Activated naive CD4-positive, alpha-beta T cell treated with anti-CD3 and anti-CD28 coated beads for 36 hours (primary cell): ENCODE measurements around the gene ALDH7A1. TPM values are rescaled to one million over a fixed set of nuclear protein-coding genes. Genes with fewer than 3 reads are reported as not detected.

Experiments
- CTCF ChIA-PET: fragments of 350-600 bp; sonication (Branson Sonifier 250); formaldehyde crosslinking; loops from one replicate; lab custom pipeline; 2021; ENCODE audit warnings: antibody characterized with exemption; lab: Charles Lee
- DNase-seq: peaks from one replicate; pipeline ENCODE4 v3.0.0-alpha.2; 2020
- H3K27ac Mint-ChIP-seq: one replicate; pipeline ENCODE4 v1.8.0; 2021; ENCODE audit warnings: mild to moderate bottlenecking, mixed read lengths
- H3K27me3 Mint-ChIP-seq: one replicate; pipeline ENCODE4 v1.8.0; 2021; ENCODE audit warnings: low read depth, mixed read lengths
- H3K36me3 Mint-ChIP-seq: one replicate; pipeline ENCODE4 v1.8.0; 2021; ENCODE audit warnings: low read depth, mixed read lengths
- H3K4me1 Mint-ChIP-seq: one replicate; pipeline ENCODE4 v1.8.0; 2021; ENCODE audit warnings: low read depth, mixed read lengths
- H3K4me3 Mint-ChIP-seq: one replicate; pipeline ENCODE4 v1.8.0; 2021; ENCODE audit warnings: mild to moderate bottlenecking, moderate library complexity, mixed read lengths
- H3K9me3 Mint-ChIP-seq: one replicate; pipeline ENCODE4 v1.8.0; 2021; ENCODE audit warnings: mixed read lengths
- intact Hi-C: fragments of 100-400 bp; cut with micrococcal nuclease; formaldehyde crosslinking; loops from one replicate; pipeline ENCODE4 v1.15.1; 2023
- total RNA-seq, 2 experiments: library from RNA; stranded (reverse); gene quantifications; one replicate each; pipeline ENCODE4 v1.2.3, GENCODE V29; 2021

The ALDH7A1 gene
- total RNA-seq, 2 experiments from 2014 or later = 10.3 to 11.3 TPM

DNA sequence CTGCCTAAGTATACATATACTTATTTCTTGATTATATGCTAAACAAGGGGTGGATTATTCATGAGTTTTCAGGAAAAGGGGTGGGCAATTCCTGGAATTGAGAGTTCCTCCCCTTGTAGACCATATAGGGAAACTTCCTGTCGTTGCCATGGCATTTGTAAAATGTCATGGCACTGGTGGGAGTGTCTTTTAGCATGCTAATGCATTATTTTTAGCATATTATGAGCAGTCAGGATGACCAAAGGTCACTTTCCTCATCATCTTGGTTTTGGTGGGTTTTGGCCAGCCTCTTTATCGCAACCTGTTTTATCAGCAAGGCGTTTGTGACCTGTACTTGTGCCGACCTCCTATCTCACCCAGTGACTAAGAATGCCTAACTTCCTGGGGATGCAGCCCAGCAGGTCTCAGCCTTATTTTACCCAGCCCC lies 80.9 kb downstream of the ALDH7A1 start:
- Mint-ChIP-seq H3K27ac (no peak overlapping the region), H3K36me3 (no peaks in the 10 kb centered on the region), H3K4me1 (peaks cover 20% of the 10 kb centered on the region), H3K9me3 (no peaks in the 10 kb centered on the region), H3K4me3 (no peak overlapping the region), H3K27me3 (no peaks in the 10 kb centered on the region)
- CTCF ChIA-PET = no interaction called here
- intact Hi-C loops = no loop called here
- no peak for DNase-seq

DNA sequence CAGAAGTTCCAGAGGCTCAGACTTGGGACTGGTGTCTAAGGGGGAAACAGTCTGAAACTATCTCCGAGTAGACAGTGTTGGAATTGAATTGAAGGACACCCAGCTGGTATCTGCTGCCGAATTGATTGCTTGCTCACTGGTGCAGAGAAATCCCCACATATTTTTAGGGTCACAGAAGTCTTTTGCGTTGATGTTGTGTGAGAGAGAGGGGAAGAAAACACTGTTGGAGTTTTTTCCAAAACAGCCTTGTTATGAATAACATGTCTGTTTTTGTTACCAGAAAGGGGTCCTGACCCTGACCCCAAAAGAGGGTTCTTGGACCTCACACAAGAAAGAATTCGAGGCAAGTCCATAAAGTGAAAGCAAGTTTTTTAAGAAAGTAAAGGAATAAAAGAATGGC lies 81.3 kb downstream of the ALDH7A1 start:
- no peak for DNase-seq
- no peaks in the 10 kb centered on the region for H3K36me3 Mint-ChIP-seq
- no peaks in the 10 kb centered on the region for H3K27me3 Mint-ChIP-seq
- intact Hi-C loops = no loop called here
- H3K9me3 Mint-ChIP-seq = no peaks in the 10 kb centered on the region
- H3K4me3 Mint-ChIP-seq = no peak overlapping the region
- CTCF ChIA-PET = interaction anchor here (1.0 kb wide), 1 partner anchor 25 kb away, joined by 3 read pairs; no protein-coding TSS in a partner anchor
- H3K27ac Mint-ChIP-seq = no peak overlapping the region
- peaks cover 24% of the 10 kb centered on the region for H3K4me1 Mint-ChIP-seq

DNA sequence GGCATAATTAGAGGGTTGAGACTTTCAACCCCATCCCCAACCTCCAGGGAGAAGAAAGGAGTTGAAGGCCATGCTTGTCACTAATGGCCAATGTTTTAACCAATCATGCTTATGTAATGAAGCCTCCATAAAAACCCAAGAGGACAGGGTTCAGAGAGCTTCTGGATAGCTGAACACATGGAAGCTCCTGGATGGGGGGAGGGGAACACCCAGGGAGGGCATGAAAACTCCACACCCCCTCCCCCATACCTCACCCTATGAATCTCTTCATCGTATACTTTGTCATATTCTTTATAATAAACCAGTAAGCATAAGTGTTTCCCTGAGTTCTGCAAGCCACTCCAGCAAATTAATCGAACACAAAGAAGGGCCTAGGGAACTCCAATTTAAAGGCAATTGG lies 81.7 kb downstream of the ALDH7A1 start:
- CTCF ChIA-PET = interaction anchor here (0.8 to 2.0 kb wide), 3 partner anchors 13 to 157 kb away, joined by 3 to 15 read pairs (median 4); no protein-coding TSS in a partner anchor
- intact Hi-C loops = no loop called here
- DNase-seq = no peak
- Mint-ChIP-seq H3K4me1 (peaks cover 28% of the 10 kb centered on the region), H3K36me3 (no peaks in the 10 kb centered on the region), H3K4me3 (no peak overlapping the region), H3K27ac (no peak overlapping the region), H3K27me3 (no peaks in the 10 kb centered on the region), H3K9me3 (no peaks in the 10 kb centered on the region)

DNA sequence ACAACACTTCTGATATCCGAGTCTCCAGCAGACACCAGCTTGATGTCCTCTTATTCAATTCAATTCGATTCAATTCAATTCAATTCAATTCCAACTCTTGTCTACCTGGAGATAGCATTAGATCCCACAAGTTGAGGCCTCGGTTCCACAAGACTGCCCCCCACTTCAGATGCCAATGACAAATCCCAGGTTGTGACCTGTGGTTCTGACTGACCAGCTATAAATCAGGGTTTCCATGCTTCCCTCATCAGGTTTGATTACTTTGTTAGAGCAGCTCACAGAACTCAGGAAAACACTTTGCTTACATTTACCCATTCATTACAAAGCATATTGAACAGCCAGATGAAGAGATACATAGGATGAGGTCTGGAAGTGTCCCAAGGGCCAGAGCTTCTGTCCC lies 82.6 kb downstream of the ALDH7A1 start:
- intact Hi-C loops = no loop called here
- no peaks in the 10 kb centered on the region for H3K36me3 Mint-ChIP-seq
- CTCF ChIA-PET = interaction anchor here (0.7 to 2.0 kb wide), 3 partner anchors 12 to 157 kb away, joined by 3 to 15 read pairs (median 4); no protein-coding TSS in a partner anchor
- no peak overlapping the region for H3K27ac Mint-ChIP-seq
- peaks cover 34% of the 10 kb centered on the region for H3K4me1 Mint-ChIP-seq
- no peak for DNase-seq
- H3K4me3 Mint-ChIP-seq = no peak overlapping the region
- H3K9me3 Mint-ChIP-seq = no peaks in the 10 kb centered on the region
- no peaks in the 10 kb centered on the region for H3K27me3 Mint-ChIP-seq

DNA sequence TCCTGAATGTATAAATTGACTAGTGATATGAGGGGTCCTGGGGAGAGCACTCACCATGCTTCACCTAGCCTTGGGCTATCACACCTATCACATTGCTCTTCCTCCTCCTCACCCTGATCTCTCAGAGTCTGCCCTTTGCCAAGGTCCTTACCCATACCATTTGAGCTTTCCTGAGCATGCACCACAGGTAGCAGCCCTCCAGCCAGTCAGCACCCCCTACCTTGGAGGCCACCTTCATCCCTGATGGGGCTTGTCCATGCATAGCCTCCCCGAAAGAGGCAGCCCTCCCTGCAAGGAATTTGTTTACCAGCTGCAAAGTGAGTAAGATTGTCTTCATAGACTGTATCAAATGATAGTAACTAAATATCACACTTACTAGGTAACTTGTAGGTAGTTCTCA lies 83.1 kb downstream of the ALDH7A1 start:
- Mint-ChIP-seq H3K9me3 (no peaks in the 10 kb centered on the region), H3K36me3 (no peaks in the 10 kb centered on the region), H3K27me3 (no peaks in the 10 kb centered on the region), H3K4me3 (no peak overlapping the region), H3K27ac (no peak overlapping the region), H3K4me1 (peaks cover 34% of the 10 kb centered on the region)
- DNase-seq = no peak
- intact Hi-C loops = no loop called here
- CTCF ChIA-PET = interaction anchor here (0.7 to 2.0 kb wide), 2 partner anchors 11 to 23 kb away, joined by 3 to 15 read pairs; no protein-coding TSS in a partner anchor

DNA sequence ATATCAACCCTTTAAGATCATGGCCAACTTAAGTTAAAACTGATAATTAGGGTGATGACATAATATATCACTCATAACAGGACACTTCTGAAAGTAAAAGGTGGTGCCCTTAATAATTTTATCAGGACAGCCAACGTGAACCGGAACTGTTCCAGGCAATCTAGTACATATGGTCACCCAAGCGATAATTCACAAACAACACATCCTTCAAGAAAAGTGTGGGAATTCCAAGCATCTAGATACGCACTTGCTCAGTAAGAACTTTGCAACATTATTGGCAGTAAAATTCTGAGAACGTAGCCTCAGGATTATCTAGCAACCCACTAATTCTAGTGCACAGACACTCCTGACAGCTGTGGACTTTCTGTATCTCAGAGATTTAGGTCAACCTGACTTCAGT lies 85.7 kb downstream of the ALDH7A1 start:
- CTCF ChIA-PET = interaction anchor here (1.0 to 1.2 kb wide), 4 partner anchors 9 to 171 kb away, joined by 3 to 9 read pairs (median 4); no protein-coding TSS in a partner anchor
- Mint-ChIP-seq H3K9me3 (no peaks in the 10 kb centered on the region), H3K27ac (no peak overlapping the region), H3K36me3 (no peaks in the 10 kb centered on the region), H3K4me3 (no peak overlapping the region), H3K27me3 (no peaks in the 10 kb centered on the region), H3K4me1 (peaks cover 37% of the 10 kb centered on the region)
- no peak for DNase-seq
- intact Hi-C loops = loop anchor here (1.0 to 10.0 kb wide), 6 partner anchors 29 to 265 kb away; partner anchors contain the start of genes GRAMD2B, LMNB1 and PHAX

DNA sequence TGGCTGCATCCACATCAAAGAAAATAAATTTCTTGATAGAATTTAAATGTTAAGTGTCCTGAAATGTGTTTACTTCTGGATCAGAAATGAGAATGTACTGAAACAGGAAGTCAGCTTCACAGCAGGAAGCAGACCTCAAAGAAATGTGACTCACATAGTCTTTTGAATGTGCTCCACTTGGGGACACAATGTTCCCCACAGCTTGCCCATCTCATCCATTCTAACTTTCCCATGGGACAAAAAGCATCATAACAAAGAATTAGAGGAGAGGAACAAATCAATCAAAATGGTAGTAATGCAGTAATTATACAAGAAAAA lies 86.1 kb downstream of the ALDH7A1 start:
- CTCF ChIA-PET = interaction anchor here (1.0 to 1.2 kb wide), 4 partner anchors 9 to 171 kb away, joined by 3 to 5 read pairs (median 3); no protein-coding TSS in a partner anchor
- Mint-ChIP-seq H3K4me3 (peak overlapping the region; percentile 33), H3K9me3 (no peaks in the 10 kb centered on the region), H3K27ac (peak overlapping the region; percentile 64), H3K36me3 (no peaks in the 10 kb centered on the region), H3K27me3 (no peaks in the 10 kb centered on the region), H3K4me1 (peaks cover 40% of the 10 kb centered on the region)
- DNase-seq = peak; percentile 28
- intact Hi-C loops = loop anchor here (1.0 to 10.0 kb wide), 6 partner anchors 30 to 266 kb away; partner anchors contain the start of genes GRAMD2B, LMNB1 and PHAX

DNA sequence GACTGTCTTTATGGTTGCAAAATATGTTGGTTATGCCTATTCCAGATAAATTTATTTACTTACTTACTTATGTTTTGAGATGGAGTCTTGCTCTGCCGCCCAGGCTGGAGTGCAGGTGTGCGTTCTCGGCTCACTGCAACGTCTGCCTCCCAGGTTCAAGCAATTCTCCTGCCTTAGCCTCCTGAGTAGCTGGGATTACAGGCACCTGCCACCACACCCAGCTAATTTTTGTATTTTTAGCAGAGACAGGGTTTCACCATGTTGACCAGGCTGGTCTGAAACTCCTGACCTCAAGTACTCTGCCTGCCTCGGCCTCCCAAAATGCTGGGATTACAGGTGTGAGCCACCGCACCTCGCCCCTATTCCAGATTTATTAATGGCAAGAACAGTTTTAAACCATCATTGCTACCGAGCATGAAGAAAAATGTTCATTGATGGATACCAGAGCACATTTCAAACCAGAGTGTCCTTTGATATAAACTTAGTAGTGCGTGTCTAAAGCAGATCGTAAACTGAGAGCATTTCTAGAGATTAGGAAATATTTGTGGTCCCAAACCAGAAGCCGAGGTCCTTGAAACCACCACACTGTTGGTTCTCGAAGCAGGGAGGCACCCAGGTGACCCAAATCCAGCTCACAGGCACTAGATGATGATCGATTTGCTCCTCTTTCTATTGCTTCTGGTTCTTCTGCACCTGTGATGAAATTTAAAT lies 86.6 kb downstream of the ALDH7A1 start:
- intact Hi-C loops = loop anchor here (2.0 to 10.0 kb wide), 3 partner anchors 30 to 266 kb away; partner anchors contain the start of genes LMNB1 and PHAX
- Mint-ChIP-seq H3K4me3 (peak overlapping the region; percentile 33), H3K36me3 (no peaks in the 10 kb centered on the region), H3K27me3 (no peaks in the 10 kb centered on the region), H3K4me1 (peaks cover 42% of the 10 kb centered on the region), H3K9me3 (no peaks in the 10 kb centered on the region), H3K27ac (peak overlapping the region; percentile 64)
- CTCF ChIA-PET = interaction anchor here (1.0 to 1.2 kb wide), 4 partner anchors 9 to 170 kb away, joined by 3 to 5 read pairs (median 3); no protein-coding TSS in a partner anchor
- peak; percentile 40 for DNase-seq

DNA sequence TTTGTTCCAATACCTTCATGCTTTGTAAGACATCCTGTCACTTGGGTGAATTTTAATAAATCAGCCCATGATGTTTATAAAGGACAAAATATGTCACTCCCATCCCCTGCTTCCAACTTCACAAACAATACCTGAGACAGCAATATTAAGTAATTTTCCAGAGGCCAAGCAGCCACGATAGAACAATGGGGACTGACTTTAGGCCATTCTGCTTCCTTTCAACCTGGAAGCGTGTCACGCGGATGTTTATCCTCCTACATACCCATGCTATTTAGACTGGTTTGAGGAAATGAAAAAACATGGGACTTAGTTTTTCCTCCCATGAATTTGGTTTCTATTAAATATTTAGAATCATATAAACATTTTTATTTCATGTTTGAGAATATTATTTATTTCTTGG lies 88.9 kb downstream of the ALDH7A1 start:
- no peaks in the 10 kb centered on the region for H3K27me3 Mint-ChIP-seq
- intact Hi-C loops = loop anchor here (10.0 kb wide), 1 partner anchor 269 kb away; the partner anchor contains the start of gene LMNB1
- CTCF ChIA-PET = interaction anchor here (1.3 kb wide), 1 partner anchor 164 kb away, joined by 4 read pairs; no protein-coding TSS in a partner anchor
- peaks cover 41% of the 10 kb centered on the region for H3K4me1 Mint-ChIP-seq
- no peak overlapping the region for H3K4me3 Mint-ChIP-seq
- H3K27ac Mint-ChIP-seq = no peak overlapping the region
- H3K36me3 Mint-ChIP-seq = no peaks in the 10 kb centered on the region
- no peaks in the 10 kb centered on the region for H3K9me3 Mint-ChIP-seq
- no peak for DNase-seq

DNA sequence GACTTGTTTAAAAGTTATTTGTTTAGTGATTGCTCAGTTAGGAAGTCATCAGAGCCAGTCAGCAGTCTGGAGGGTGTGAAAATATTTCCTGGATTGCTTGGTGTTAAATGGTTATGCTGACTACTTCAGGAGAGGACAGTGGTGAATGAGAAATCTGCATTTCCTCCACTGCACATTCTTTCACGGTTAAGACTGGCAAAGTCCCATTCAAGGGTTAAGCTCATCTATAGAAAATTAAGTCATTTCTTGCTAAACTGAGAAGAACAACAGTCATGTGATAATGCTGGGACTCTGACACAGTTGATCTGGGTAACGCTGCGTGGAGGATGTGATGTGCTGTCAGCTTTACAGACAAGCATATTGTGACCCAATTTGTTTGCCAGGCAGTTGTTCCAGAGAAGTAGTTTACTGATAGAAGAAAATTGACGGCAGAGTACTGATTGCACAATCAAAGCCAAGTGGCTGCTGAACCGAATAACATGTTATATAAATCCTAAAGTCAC lies 91.4 kb downstream of the ALDH7A1 start:
- H3K36me3 Mint-ChIP-seq = no peaks in the 10 kb centered on the region
- no peak overlapping the region for H3K4me3 Mint-ChIP-seq
- DNase-seq = peak; percentile 58
- H3K4me1 Mint-ChIP-seq = peaks cover 30% of the 10 kb centered on the region
- H3K27ac Mint-ChIP-seq = no peak overlapping the region
- intact Hi-C loops = loop anchor here (1.0 to 10.0 kb wide), 2 partner anchors 53 to 271 kb away; partner anchors contain the start of gene LMNB1
- CTCF ChIA-PET = interaction anchor here (0.7 to 1.3 kb wide), 2 partner anchors 56 to 150 kb away, joined by 3 read pairs; no protein-coding TSS in a partner anchor
- no peaks in the 10 kb centered on the region for H3K27me3 Mint-ChIP-seq
- H3K9me3 Mint-ChIP-seq = no peaks in the 10 kb centered on the region

DNA sequence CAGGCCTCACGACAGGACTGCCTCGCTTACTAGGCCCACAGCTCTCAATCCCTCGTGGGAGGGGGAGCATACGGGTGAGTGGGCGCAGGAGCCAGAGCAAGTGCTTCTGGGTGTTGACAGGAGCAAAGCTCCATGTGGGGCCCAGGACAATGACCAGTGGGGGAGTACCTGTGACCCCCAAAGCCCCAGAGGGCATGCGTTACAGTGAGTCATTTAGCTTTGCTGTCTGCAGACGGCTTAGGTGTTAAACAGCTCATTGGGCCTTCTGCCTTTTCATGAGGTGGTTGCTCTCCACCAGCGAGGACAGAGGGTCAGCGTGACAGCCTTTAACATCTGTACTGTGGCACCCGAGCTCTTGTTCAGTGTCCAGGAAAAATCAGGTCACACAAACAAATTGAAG lies 93.6 kb downstream of the ALDH7A1 start:
- Mint-ChIP-seq H3K4me3 (no peak overlapping the region), H3K27me3 (no peaks in the 10 kb centered on the region), H3K9me3 (no peaks in the 10 kb centered on the region), H3K27ac (no peak overlapping the region), H3K4me1 (peaks cover 20% of the 10 kb centered on the region), H3K36me3 (no peaks in the 10 kb centered on the region)
- no peak for DNase-seq
- intact Hi-C loops = loop anchor here (10.0 kb wide), 1 partner anchor 273 kb away; the partner anchor contains the start of gene LMNB1
- CTCF ChIA-PET = interaction anchor here (0.6 to 4.7 kb wide), 16 partner anchors 11 to 995 kb away, joined by 3 to 83 read pairs (median 12); partner anchors contain the start of gene GRAMD2B

DNA sequence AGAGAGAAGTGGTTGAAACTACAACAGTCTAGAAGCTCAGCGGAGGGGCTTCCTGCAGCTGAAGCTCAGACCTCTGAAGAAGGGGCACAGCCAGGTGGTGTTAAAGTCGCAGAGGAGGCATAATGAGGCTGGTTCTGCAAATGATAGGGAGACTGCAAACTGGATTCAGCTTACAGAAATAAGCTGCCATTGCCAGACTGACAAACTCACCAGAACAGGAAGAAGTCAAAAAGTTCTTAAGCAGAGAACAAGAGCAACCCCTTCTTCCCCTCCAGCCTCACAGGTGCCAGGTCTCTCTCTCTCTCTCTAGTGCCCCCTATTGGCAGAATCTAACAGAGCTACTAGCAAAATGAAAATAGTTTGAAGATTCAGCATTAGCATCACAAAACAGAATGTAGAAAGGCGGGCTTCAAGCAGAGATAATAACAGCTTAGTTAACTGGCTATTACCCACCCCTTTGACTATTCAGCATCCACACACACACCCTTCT lies 95.1 kb downstream of the ALDH7A1 start:
- Mint-ChIP-seq H3K4me1 (peaks cover 18% of the 10 kb centered on the region), H3K27me3 (no peaks in the 10 kb centered on the region)

More for the DNA sequence above, 95.1 kb downstream of the ALDH7A1 start:
- H3K36me3 Mint-ChIP-seq = no peaks in the 10 kb centered on the region
- H3K27ac Mint-ChIP-seq = no peak overlapping the region
- intact Hi-C loops = loop anchor here (1.0 to 10.0 kb wide), 5 partner anchors 39 to 275 kb away; partner anchors contain the start of genes GRAMD2B and LMNB1
- no peaks in the 10 kb centered on the region for H3K9me3 Mint-ChIP-seq
- H3K4me3 Mint-ChIP-seq = no peak overlapping the region
- peak; percentile 43 for DNase-seq
- CTCF ChIA-PET = interaction anchor here (0.6 to 4.7 kb wide), 47 partner anchors 9 to 575 kb away, joined by 3 to 83 read pairs (median 4); partner anchors contain the start of gene GRAMD2B
